GM15510 (cell line): ENCODE data around the gene TMTC2.

Experiments
- POLR2A ChIP-seq: IDR thresholded peaks from 3 replicates; pipeline ENCODE4 v1.6.1; 2011; ENCODE audit warnings: borderline replicate concordance; ENCODE audit not compliant: insufficient read length; ENCODE audit errors: extremely low read depth

TMTC2 gene

DNA sequence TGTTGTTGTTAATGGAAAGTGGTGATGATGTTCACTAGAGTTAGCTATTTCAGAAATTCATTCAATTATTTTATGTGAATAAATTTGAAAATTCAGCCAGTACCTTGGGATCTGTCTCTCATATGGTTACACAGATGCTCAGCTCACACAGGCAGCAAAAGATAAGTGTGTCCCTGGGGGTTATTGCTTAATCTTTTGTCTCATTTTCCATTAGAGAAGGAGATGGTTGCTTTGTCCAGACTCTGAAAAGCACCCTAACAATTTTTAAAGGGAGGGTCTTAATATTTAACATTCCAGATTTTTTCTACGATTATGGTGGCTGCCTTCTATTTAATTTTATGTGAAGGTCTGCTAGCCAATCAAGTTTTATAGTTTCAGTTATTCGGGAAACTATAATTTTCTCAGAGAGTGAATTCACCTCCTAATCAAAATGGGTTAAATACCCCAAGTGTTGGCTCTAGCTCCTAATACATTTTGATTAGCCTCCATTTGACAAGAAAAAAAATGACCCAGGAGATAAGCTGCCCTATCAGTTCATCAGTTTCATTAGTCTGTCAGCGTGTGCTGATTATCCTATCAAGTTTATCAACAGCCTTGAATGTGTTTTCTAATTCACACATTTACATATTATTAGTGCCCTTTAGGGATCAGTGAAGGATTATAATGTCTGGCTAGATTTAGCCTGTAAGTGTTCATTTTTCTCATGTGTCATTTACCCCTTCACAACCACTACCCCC is 282.1 kb downstream of the TMTC2 start:
- no peak for TF ChIP-seq POLR2A

DNA sequence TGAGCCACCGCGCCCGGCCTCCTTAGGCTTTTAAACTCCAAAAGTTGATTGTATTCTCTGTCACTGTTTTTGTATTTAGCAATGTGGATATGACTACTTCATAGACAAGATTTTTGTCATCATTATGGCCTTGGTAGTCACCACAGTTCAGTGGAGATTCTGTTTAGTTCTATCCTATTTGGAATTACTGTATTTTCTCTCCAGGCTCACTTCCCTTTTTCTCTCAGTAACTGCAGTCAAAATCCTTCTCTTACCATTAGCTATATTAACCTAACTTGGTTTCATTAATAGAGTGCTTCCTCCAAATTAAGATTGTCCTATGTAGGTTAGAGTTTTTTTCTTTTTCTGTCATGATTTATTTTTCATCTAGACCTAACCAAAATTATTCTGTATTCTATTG is 283.9 kb downstream of the TMTC2 start:
- no peak for TF ChIP-seq POLR2A

DNA sequence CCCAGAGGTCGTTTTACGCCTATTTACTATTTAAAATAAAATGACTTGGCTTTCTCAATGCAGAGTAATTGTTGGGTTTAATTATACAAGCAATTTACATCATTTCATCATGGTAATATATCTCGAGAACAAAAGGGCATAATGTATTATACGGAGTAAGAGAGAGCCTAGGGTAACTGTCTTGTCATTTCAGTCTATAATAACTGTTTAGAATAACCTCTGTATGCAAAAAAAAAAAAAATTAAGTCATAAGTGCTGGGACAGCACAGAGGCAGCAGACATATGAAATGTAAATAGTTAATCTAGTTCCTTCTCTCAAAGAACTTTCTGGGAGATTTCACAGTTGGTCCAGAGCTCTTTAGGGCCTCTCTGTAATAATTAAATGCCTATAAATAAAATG is 284.9 kb downstream of the TMTC2 start:
- TF ChIP-seq POLR2A, result no peak

DNA sequence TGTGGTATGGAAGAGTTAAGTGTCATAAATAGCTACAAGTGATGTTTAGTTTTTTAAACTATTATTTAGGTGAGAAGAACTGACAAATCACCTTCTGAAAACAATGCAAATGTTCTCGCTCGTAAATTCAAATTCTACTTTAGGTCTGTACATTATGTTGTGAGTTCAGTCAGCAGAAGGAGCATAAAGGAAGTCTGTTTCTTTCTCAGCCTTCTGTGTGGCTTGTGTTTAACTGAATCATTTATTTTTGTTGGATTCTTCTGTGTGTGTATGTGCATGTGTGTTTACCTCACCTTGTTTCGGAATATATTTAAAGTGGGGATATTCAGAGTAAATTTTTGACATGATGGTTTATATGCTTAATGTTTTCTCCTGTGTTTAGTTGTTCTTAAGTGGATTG is 285.9 kb downstream of the TMTC2 start:
- TF ChIP-seq POLR2A, result no peak

DNA sequence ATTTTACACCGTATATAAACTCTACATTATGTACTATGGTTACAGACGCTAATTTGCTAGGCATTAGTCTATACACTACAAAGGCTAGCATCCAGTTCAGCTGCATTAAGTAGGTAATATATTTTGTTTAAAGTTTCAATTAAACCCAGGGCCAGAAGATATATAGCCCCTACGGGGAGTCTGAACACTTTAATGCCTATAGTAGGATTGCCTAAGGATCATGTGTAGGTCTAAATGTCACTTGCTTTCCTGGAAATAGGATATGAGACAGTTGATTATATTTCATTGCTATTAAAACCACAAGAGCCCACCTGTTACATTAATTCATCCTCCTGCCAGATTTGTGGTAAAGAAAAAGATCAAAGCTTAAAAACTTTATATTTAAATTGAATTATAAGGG is 286.9 kb downstream of the TMTC2 start:
- no peak for TF ChIP-seq POLR2A

DNA sequence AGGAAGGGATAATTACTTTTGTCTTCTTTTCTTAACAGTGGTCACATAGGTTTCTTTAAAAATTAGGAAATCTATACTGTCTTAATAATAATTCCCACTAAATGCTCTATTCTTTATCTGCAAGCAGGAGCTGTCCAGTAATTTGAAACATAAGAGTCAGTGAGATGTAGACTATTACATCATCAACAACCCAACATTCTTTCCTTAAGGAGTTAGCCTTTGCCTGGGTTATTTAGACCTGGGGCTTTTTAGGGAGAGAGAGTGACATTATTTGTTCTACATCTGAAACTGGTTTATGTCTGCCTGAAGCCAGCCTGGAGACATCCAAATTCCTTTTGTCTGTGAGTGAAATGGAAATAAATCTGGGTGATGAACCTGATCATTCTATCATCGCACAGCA is 294.4 kb downstream of the TMTC2 start:
- TF ChIP-seq POLR2A, result no peak

DNA sequence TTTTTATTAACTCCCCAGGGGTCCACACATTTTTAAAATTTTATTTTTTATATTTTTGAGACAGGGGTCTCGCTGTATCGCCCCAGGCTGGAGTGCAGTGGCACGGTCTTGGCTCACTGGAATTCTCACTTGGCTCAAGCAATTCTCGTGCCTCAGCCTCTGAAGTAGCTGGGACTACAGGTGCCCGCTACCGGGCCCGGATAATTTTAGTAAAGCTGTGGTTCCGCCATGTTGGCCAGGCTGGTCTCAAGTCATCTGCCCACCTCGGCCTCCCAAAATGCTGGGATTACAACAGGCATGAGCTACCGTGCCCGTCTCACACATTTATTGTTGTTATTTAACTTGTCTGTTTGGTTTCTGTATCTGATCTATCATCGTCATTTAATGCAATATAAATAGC is 307.4 kb downstream of the TMTC2 start:
- TF ChIP-seq POLR2A, result no peak

DNA sequence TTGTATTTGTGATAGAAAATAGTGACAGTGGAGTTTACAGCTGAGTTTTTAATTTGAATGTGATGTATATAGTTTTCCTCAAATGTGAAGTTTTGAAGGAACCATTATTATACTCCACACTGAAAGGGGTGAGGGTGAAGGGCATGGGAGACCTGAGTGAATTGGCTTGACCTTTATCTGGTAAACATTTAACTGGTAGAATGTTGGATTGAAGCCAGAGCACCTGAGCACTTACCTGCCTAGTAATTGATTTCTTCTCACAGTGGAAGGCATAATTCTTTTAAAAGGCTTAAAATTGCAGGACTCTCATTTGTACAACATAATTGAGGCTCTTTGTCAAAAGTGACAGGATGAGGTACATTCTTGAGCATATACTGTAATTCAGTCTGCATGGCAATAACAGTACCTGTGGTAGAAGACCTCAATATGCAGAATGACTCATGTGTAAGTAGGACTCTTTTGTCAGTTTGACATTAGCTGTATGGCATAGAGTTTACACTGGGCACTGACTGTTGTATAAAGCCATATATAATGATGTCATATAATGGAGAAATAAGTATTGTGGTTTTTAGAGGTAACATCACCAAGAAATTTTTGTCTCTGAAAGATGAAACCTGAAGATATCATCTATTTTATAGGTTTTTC is 309.6 kb downstream of the TMTC2 start:
- TF ChIP-seq POLR2A, result no peak

DNA sequence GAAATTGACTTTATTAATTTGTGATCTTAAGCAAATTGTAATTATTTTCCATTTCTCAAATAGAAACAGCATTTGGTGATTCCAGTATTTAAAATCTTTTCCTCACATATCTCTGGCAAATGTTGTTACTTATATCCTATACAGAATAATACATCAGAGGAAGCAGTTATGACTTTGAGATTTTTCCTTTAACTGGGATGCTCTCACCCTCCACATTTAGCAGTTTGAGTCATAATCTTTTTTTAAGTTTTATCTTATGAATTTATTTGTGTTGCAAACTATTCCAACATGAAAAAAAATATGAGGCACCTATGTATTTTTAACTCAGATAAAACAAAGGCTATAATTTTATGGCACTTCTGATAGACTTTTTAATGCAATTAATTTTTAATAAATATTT is 311.8 kb downstream of the TMTC2 start:
- TF ChIP-seq POLR2A, result no peak

DNA sequence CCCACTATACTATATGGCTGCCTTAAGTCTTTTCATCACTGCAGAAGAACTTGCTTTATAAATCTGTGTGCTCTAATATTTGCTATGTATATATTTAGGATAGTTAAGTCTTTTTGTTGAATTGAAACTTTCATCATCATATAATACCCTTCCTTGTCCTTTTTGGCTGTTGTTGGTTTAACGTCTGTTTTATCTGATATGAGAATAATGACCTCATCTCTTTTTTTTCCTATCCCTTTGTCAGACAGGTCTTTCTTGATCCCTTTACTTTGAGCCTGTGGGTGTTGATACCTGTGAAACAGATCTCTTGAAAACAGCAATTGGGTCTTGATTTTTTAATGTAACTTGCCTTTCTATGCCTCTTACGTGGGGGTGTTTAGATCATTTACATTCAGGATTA is 316.3 kb downstream of the TMTC2 start:
- TF ChIP-seq POLR2A, result no peak

DNA sequence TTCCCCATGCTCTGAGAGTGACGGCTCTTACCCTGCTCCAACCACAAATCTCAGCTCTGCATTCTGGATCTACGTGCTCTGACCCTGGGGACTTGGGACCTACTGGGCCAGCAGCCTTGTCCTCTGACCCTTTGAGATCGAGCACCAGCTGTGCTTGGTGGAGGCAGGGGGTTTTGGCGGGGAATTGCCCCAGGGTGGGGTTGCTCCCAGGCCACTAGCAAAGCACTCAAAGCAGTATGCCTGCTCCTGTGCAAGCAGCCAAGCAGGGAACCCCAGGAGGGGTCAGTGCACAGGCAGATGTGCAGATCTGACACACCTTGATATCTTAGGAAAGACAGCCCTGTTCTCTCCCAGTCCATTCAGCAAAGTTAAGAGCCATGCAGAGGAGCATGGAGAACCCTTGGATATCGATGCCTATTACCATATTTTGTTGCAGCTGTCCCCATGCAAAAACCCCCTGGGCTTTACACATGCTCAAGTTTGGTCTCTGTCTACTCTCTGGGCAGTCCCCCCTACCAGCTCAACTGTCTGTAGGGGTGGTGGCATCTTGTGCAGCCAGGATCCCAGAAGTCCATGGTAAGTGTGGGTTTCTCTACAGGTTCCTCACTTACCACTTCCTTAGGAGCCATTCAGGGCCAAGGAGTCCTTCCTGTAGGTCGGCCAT is 319.0 kb downstream of the TMTC2 start:
- no peak for TF ChIP-seq POLR2A

DNA sequence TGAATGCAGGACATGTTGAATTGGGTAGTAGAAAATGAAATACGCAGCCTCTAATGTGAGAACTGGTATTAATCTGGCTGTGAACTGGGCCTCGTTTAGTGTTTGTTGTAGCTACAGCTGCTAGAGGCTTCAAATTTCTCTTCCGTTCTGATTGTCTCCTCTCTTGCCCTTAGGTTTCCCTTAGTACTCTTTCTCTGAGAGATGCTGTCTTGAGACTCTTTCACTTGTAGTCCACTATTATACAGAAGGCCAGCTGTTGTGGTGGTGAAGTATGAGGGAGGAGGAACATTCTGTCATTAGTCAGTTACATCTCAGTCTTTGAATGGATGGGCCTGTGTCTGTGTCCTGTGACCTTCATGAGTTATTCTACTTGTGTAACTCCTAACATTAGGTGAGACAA is 322.0 kb downstream of the TMTC2 start:
- no peak for TF ChIP-seq POLR2A

DNA sequence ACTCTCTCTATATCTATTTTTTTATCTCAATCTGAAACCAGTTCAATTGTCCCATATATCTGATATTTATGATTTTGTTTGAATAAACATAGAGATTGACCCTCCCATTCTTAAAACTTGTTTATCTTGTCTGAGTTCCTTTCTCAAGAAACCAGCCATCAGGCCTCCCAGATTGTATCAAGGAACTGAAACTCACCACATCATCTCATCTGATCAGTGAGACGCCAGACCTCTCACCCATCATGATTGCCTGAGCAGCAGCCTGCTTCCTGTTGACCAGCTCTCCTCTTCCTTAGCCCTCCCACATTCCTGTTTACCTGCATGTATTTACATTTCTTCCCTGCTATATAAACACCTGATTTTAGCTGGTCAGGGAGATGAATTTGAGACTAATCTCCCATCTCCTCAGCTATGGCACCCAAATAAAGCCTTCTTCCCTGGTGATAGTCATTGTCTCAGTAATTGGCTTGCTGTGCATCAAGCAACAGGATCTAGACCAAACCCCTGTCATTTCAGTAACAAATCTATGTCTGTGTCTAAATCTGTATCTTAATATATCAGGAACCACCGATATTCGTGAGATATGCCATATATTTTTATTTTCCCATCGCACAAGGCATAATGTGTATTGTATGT is 323.6 kb downstream of the TMTC2 start:
- no peak for TF ChIP-seq POLR2A

DNA sequence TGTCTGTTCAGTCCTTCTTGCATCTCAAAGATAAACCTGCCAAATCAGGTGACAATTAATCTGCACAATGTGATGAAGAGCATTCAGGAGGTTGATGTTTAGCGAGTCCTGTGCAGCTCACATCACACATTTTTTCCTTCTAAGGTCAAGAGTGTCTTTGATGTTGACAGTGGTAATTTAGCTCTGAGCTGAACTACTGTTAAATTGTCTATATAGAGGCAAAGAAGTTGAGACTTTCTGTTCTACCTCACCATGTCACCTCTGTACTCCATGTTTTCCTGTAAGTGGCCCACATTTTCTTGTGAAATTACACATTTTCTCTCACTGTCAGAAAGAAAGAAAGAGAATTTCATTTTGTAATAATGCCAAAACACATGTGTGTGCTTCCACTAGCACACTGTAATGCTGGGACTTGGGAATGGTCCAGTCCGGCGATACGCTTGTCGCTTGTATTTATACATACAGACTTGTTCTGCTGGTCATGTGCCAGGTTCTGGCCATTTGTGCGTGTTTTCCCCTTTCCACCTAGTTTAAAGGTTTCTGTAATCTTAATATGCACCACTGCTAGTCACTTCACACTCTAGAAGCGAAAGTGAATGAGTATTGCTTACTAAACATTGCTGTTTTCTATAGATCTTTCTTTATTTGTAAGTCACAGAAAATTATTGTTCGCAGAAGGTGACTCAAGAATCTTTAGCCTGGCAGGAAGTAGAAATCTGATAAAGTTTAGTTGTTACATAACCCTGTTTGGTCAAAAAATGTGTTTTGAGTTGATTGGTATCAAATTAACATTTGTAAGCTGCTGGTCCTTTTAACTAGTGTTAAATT is 328.9 kb downstream of the TMTC2 start:
- TF ChIP-seq POLR2A, result no peak
